Lung (tissue), 12 donors: ENCODE measurements around the gene COL5A2. TPM values are rescaled to one million over a fixed set of nuclear protein-coding genes. Genes with fewer than 3 reads are reported as not detected.

ENCODE experiments used
- ATAC-seq: fragments of 200-7000 bp; cut with Tn5 transposase; one replicate; pipeline ENCODE4 v1.9.1; 2020; ENCODE audit warnings: moderate number of reproducible peaks; ENCODE audit not compliant: insufficient read depth, low FRiP score
- DNase-seq, 3 donors: peaks; one replicate each; pipeline ENCODE4 v3.0.0-alpha.2; 2013 to 2017
- H3K27ac ChIP-seq, 2 donors: one replicate each; pipeline ENCODE4 v1.5.1; 2013; ENCODE audit warnings: mild to moderate bottlenecking in 2 of 2, moderate library complexity in 2 of 2, control low read depth in 1 of 2, inconsistent platforms in 1 of 2, low read depth in 1 of 2, low read length in 1 of 2
- H3K27me3 ChIP-seq, 3 donors: one replicate each; pipeline ENCODE4 v1.5.1; 2013; ENCODE audit warnings: low read length in 2 of 3; ENCODE audit not compliant: control insufficient read depth in 3 of 3, insufficient read depth in 3 of 3
- H3K36me3 ChIP-seq, 4 donors: one replicate each; pipeline ENCODE4 v1.5.1; 2013; ENCODE audit warnings: low read length in 4 of 4, mild to moderate bottlenecking in 1 of 4, moderate library complexity in 1 of 4; ENCODE audit not compliant: control insufficient read depth in 4 of 4, insufficient read depth in 4 of 4
- H3K4me1 ChIP-seq, 5 donors: one replicate each; pipeline ENCODE4 v1.5.1; 2013; ENCODE audit warnings: low read length in 5 of 5, mild to moderate bottlenecking in 2 of 5, moderate library complexity in 1 of 5; ENCODE audit not compliant: control insufficient read depth in 5 of 5, insufficient read depth in 5 of 5
- H3K4me3 ChIP-seq: one replicate; pipeline ENCODE4 v1.5.1; 2013; ENCODE audit warnings: mild to moderate bottlenecking, control low read depth, moderate library complexity
- H3K9ac ChIP-seq, 2 donors: one replicate each; pipeline ENCODE4 v1.5.1; 2013; ENCODE audit warnings: low read length in 2 of 2, control low read depth in 1 of 2; ENCODE audit not compliant: insufficient read depth in 1 of 2
- H3K9me3 ChIP-seq, 4 donors: one replicate each; pipeline ENCODE4 v1.5.1; 2013; ENCODE audit warnings: low read length in 3 of 4, mild to moderate bottlenecking in 1 of 4, moderate library complexity in 1 of 4; ENCODE audit not compliant: control insufficient read depth in 4 of 4, insufficient read depth in 3 of 4
- CTCF ChIP-seq: IDR thresholded peaks from 2 replicates; pipeline ENCODE4 v1.5.1; 2012; ENCODE audit warnings: mild to moderate bottlenecking; ENCODE audit errors: control extremely low read depth, extremely low read depth
- WGBS, 2 donors: extraction: QIAGEN DNeasy Blood & Tissue Kit; methylation state at CpG; one replicate each; pipeline ENCODE4 v1.1.7; 2013; 5-methylcytosine and 5-hydroxymethylcytosine counted together
- polyA plus RNA-seq, 2 donors: library from polyadenylated mRNA; stranded (reverse); fragments of 200-250 nt; gene quantifications; one replicate each; pipeline ENCODE4 v1.2.1, GENCODE V29; 2013
- total RNA-seq, 2 donors: library from RNA; depleted of rRNA in 1 of 2; stranded (reverse); fragments of >200 nt in 1 of 2; gene quantifications; one replicate each; pipeline ENCODE4 v1.2.1, GENCODE V29; 2014 to 2021
- donor health status: control.
- donor health status: control.
- donor health status: Bipolar disorder and iron deficiency.
- donor health status: healthy.
- donor health status: DM: yes; HTN: yes; CAD: no.

The COL5A2 gene
- total and polyA plus RNA-seq, 4 donors = 9.9 to 209 (median 48.8) TPM

GRCh38 chr2:189072036-189072435 lies 107.5 kb downstream of the COL5A2 start:
- TF ChIP-seq CTCF = no peak
- no peak for DNase-seq
- Histone ChIP-seq H3K4me3 (no peak overlapping the region), H3K27me3 (no peaks in the 10 kb centered on the region), H3K9ac (no peak overlapping the region), H3K27ac (no peak overlapping the region), H3K4me1 (no peaks in the 10 kb centered on the region), H3K9me3 (no peaks in the 10 kb centered on the region), H3K36me3 (peaks cover 0 to 24% (median 7%) of the 10 kb centered on the region in 4 donors)
- ATAC-seq = no peak
- 89 to 100% methylated on average over 1 of the region's 1 CpG for WGBS, 2 donors

DNA sequence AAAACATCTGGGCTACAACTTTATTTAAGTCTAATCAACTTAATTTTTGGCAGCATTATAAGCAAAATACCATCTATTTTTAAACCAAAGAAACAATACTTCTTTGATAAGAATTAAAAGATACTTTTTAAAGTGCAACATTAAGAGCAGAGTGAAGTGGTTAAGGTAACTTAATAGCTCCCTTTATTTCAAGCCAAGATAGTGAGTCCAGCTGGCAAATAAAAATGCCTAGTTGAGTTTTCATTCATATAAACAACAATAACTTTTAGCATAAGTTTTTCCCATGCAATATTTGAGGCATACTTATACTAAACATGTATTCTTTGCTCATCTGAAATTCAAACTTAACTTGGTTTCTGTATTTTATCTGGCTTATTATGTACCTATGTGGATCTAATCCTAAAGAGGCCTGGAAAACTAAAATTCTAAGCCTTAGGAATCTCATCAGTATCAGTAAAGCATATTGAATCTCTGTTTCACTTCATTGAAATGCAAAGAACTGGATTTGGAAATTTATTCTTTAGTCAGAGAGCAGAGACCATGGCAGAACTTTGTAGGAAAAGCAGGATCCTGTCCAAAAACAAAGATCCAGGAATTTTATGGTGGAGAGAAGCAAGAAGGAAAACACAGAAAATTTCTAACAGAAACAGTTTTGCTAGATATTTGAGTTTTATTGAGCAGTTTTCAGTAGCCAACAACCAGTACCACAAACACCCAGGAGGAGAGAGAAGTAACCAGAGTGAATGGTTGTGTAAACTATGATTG lies 109.5 kb downstream of the COL5A2 start:
- DNase-seq = peak in 1 of 3 donors; percentile 21
- no peaks in the 10 kb centered on the region for H3K4me1 ChIP-seq
- H3K9ac ChIP-seq = no peak overlapping the region
- H3K9me3 ChIP-seq = no peaks in the 10 kb centered on the region
- no peak overlapping the region for H3K4me3 ChIP-seq
- peaks cover 0 to 29% (median 10%) of the 10 kb centered on the region in 4 donors for H3K36me3 ChIP-seq
- TF ChIP-seq CTCF = no peak
- no peak for ATAC-seq
- H3K27me3 ChIP-seq = no peaks in the 10 kb centered on the region
- H3K27ac ChIP-seq = no peak overlapping the region

DNA sequence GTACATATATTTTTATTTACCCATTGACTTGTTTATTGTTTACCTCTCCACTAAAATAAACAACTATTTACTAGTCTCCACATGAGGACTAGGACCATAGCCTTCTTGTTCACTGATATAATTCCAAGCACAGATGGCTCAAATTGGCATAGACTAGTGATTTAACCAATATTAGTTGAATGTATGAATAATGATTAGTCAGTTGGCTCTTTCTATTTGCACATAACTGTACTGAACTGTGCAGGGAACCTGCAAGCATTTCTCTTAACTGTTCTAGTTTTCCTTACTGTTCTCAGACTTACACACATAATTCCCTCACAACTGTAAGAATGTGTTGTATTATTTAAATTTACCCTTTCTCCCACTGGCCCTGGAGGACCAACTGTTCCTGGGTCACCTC lies 113.5 kb downstream of the COL5A2 start:
- no peaks in the 10 kb centered on the region for H3K4me1 ChIP-seq
- H3K27ac ChIP-seq = no peak overlapping the region
- H3K36me3 ChIP-seq = peaks cover 0 to 29% (median 10%) of the 10 kb centered on the region in 4 donors
- no peak for DNase-seq
- no peak overlapping the region for H3K9ac ChIP-seq
- no peak overlapping the region for H3K4me3 ChIP-seq
- no peaks in the 10 kb centered on the region for H3K9me3 ChIP-seq
- H3K27me3 ChIP-seq = no peaks in the 10 kb centered on the region
- ATAC-seq = no peak
- TF ChIP-seq CTCF = no peak
